NCI-H146 (cell line): Measurements from ENCODE around the gene HSF4.
A peak's percentile ranks its signal among the peaks of the same experiment; 100 is the strongest.

Experiments
- DNase-seq: peaks from one replicate; lab custom pipeline; 2025; lab: John Stamatoyannopoulos, UW

Gene HSF4

GRCh38 chr16:67184995-67185650, 20.6 kb downstream of the HSF4 start:
- peak; percentile 76 for DNase-seq

GRCh38 chr16:67185651-67186134, 21.1 kb downstream of the HSF4 start:
- DNase-seq = no peak

GRCh38 chr16:67186550-67186950, 22.0 kb downstream of the HSF4 start:
- no peak for DNase-seq

- DNase-seq = no peak
These were observed 22.8 kb downstream of the HSF4 start for GRCh38 chr16:67187175-67187890.

GRCh38 chr16:67188323-67188722, 23.8 kb downstream of the HSF4 start:
- no peak for DNase-seq

GRCh38 chr16:67188798-67189197, 24.3 kb downstream of the HSF4 start:
- DNase-seq = no peak

GRCh38 chr16:67190041-67190440, 25.5 kb downstream of the HSF4 start, which contains the start of gene EXOC3L1:
TSS of gene EXOC3L1 (minus strand) at chr16:67190136. CDS start at chr16:67189676, 460 bp downstream.
- DNase-seq = no peak

- DNase-seq = no peak
These were observed 26.2 kb downstream of the HSF4 start for GRCh38 chr16:67190448-67191399.

GRCh38 chr16:67191411-67191994, 27.0 kb downstream of the HSF4 start:
- no peak for DNase-seq

GRCh38 chr16:67191995-67192681, 27.6 kb downstream of the HSF4 start, which contains the start of gene E2F4:
TSS of gene E2F4 (plus strand) at chr16:67192155. CDS start at chr16:67192228, 73 bp downstream.
- peak; percentile 77 for DNase-seq

GRCh38 chr16:67192781-67193361, 28.3 kb downstream of the HSF4 start:
- no peak for DNase-seq

GRCh38 chr16:67193536-67193935, 29.0 kb downstream of the HSF4 start:
- DNase-seq = no peak

GRCh38 chr16:67194260-67194659, 29.7 kb downstream of the HSF4 start:
- DNase-seq = no peak

GRCh38 chr16:67195676-67196075, 31.1 kb downstream of the HSF4 start:
- DNase-seq = no peak

GRCh38 chr16:67196881-67197280, 32.3 kb downstream of the HSF4 start:
- no peak for DNase-seq

- DNase-seq = no peak
These were observed 33.2 kb downstream of the HSF4 start for GRCh38 chr16:67197704-67198103.

GRCh38 chr16:67198238-67198734, 33.7 kb downstream of the HSF4 start:
- DNase-seq = no peak

GRCh38 chr16:67199011-67199807, 34.7 kb downstream of the HSF4 start, which contains the start of gene ELMO3:
TSS of gene ELMO3 (plus strand) at chr16:67199131. CDS start at chr16:67199327, 196 bp downstream.
- DNase-seq = peak; percentile 80

GRCh38 chr16:67199808-67200198, 35.3 kb downstream of the HSF4 start:
- peak; percentile 41 for DNase-seq

GRCh38 chr16:67200491-67200890, 35.9 kb downstream of the HSF4 start:
- no peak for DNase-seq
